ENCODE results near the gene KRT81.
"Not testable (repeated sequence)": the region's sequence is repeated elsewhere in the genome, so short reads cannot be mapped to it uniquely, and the experiment has no call there.

The KRT81 gene

GRCh38 chr12:52270541-52271070 is 20.7 kb downstream of the KRT81 start:
- DNase-seq, result no peak

GRCh38 chr12:52268212-52268611 is 23.1 kb downstream of the KRT81 start:
- DNase-seq, result no peak

GRCh38 chr12:52267699-52268098 is 23.6 kb downstream of the KRT81 start:
- no peak for DNase-seq

GRCh38 chr12:52267266-52267665 is 24.1 kb downstream of the KRT81 start:
- DNase-seq, result no peak

- DNase-seq, result no peak
Measured at GRCh38 chr12:52266514-52266913, 24.8 kb downstream of the KRT81 start.

GRCh38 chr12:52264435-52264825 is 26.9 kb downstream of the KRT81 start:
- no peak for DNase-seq

- no peak for DNase-seq
Measured at GRCh38 chr12:52263761-52264434, 27.4 kb downstream of the KRT81 start.

- DNase-seq, result no peak
Measured at GRCh38 chr12:52262286-52262685, 29.0 kb downstream of the KRT81 start.

- DNase-seq, result no peak
Measured at GRCh38 chr12:52261208-52261484, 30.2 kb downstream of the KRT81 start.

- no peak for DNase-seq
Measured at GRCh38 chr12:52260361-52261207, 30.8 kb downstream of the KRT81 start.

- no peak for DNase-seq
Measured at GRCh38 chr12:52259657-52260243, 31.6 kb downstream of the KRT81 start.

GRCh38 chr12:52258335-52258901 is 32.9 kb downstream of the KRT81 start:
- no peak for DNase-seq

- not testable (repeated sequence) for DNase-seq
Measured at GRCh38 chr12:52257922-52258321, 33.4 kb downstream of the KRT81 start.

- no peak for DNase-seq
Measured at GRCh38 chr12:52257074-52257551, 34.2 kb downstream of the KRT81 start.

- DNase-seq, result no peak
Measured at GRCh38 chr12:52256584-52256935, 34.8 kb downstream of the KRT81 start.

GRCh38 chr12:52255926-52256583 is 35.3 kb downstream of the KRT81 start:
- no peak for DNase-seq

GRCh38 chr12:52254965-52255751 is 36.2 kb downstream of the KRT81 start:
- no peak for DNase-seq

- DNase-seq, result no peak
Measured at GRCh38 chr12:52254180-52254964, 37.0 kb downstream of the KRT81 start.

GRCh38 chr12:52253391-52254179 is 37.7 kb downstream of the KRT81 start:
- DNase-seq, result no peak

GRCh38 chr12:52252728-52253343 is 38.5 kb downstream of the KRT81 start:
- no peak for DNase-seq

Measured in CD4-positive, alpha-beta T cell treated with Interleukin-21 for 1 hour (primary cell).